Temporal lobe (tissue), 1 donor: ENCODE results near the gene ZNF544. TPM values are rescaled to one million over a fixed set of nuclear protein-coding genes. Genes with fewer than 3 reads are reported as not detected.

ENCODE experiments used
- total RNA-seq: library from RNA; depleted of rRNA; stranded (reverse); fragments of >200 nt; gene quantifications from one replicate; pipeline ENCODE4 v1.2.3, GENCODE V29; 2014

Gene ZNF544
- total RNA-seq, 1 donor from 2014 or later: 41.6 TPM

Other genes starting within 250 kb of the ZNF544 start
- gene ZNF606, start 226.1 kb upstream of the ZNF544 start, total RNA-seq: 48.9 TPM
- gene ZSCAN1, start 194.9 kb upstream of the ZNF544 start, total RNA-seq: 2.2 TPM
- gene ZNF135, start 169.6 kb upstream of the ZNF544 start, total RNA-seq: 9.8 TPM
- 83.6 TPM for gene ZSCAN18, start 130.7 kb upstream of the ZNF544 start, total RNA-seq
- 26.3 TPM for gene ZNF329, start 78.1 kb upstream of the ZNF544 start, total RNA-seq
- gene ZNF274, start 45.9 kb upstream of the ZNF544 start, total RNA-seq: 18.7 TPM
- 17.9 TPM for gene ZNF8, start 50.0 kb downstream of the ZNF544 start, total RNA-seq
- gene ERVK3-1, start 76.5 kb downstream of the ZNF544 start, total RNA-seq: 20.2 TPM
- gene ZSCAN22, start 98.1 kb downstream of the ZNF544 start, total RNA-seq: 2.2 TPM
- gene A1BG, start 124.6 kb downstream of the ZNF544 start, total RNA-seq: 1.5 TPM
- 3.2 TPM for gene ZNF497, start 133.8 kb downstream of the ZNF544 start, total RNA-seq
- gene ZNF837, start 152.1 kb downstream of the ZNF544 start, total RNA-seq: 0.74 TPM
- 1,244 TPM for gene RPS5, start 158.4 kb downstream of the ZNF544 start, total RNA-seq
- not detected for gene RNF225, start 166.7 kb downstream of the ZNF544 start, total RNA-seq
- 14.3 TPM for gene ZNF584, start 179.7 kb downstream of the ZNF544 start, total RNA-seq
- 7.1 TPM for gene ZNF132, start 211.2 kb downstream of the ZNF544 start, total RNA-seq
- gene ZNF324B, start 222.7 kb downstream of the ZNF544 start, total RNA-seq: 14.0 TPM
- gene ZNF324, start 238.2 kb downstream of the ZNF544 start, total RNA-seq: 24.1 TPM
- 9.6 TPM for gene ZNF446, start 247.4 kb downstream of the ZNF544 start, total RNA-seq